Posterior vena cava (tissue), 2 donors: ENCODE results near the gene GNB4. TPM values are rescaled to one million over a fixed set of nuclear protein-coding genes. Genes with fewer than 3 reads are reported as not detected.

Experiments
- DNase-seq: peaks from one replicate; pipeline ENCODE4 v3.0.0-alpha.2; 2020; ENCODE audit warnings: low spot score
- intact Hi-C, 2 donors: fragments of 100-400 bp; cut with DNase I; formaldehyde crosslinking; loops; one replicate each; pipeline versions ENCODE4 v1.14.1 to v1.14.2; 2022 to 2023
- total RNA-seq, 2 donors: library from RNA; stranded (reverse); fragmentation: NEBNext Ultra II Directional; extraction: Animal tissue kit (Norgen Biotek cat#: 25700); gene quantifications; one replicate each; pipeline ENCODE4 v1.2.1, GENCODE V29; 2021
- donor health status: DM: yes; HTN: yes; CAD: no.
- donor health status: DM: yes; HTN: yes; CAD: no.

The GNB4 gene
- total RNA-seq, 2 donors from 2014 or later, result 59.0 to 66.6 TPM

GRCh38 chr3:179391906-179392305 is 59.4 kb downstream of the GNB4 start:
- DNase-seq, result no peak
- intact Hi-C loops, result loop anchor here in 1 of 2 donors (10.0 kb wide), 1 partner anchor 1193 kb away; no protein-coding TSS in a partner anchor

- intact Hi-C loops, result no loop called here
- no peak for DNase-seq
These were observed 74.8 kb downstream of the GNB4 start for GRCh38 chr3:179376474-179376873.

- no peak for DNase-seq
- intact Hi-C loops, result no loop called here
These were observed 75.9 kb downstream of the GNB4 start for GRCh38 chr3:179375091-179375999.

GRCh38 chr3:179373938-179374337 is 77.3 kb downstream of the GNB4 start:
- DNase-seq, result no peak
- intact Hi-C loops, result no loop called here

GRCh38 chr3:179369621-179370020 is 81.6 kb downstream of the GNB4 start:
- intact Hi-C loops, result no loop called here
- no peak for DNase-seq

GRCh38 chr3:179363332-179363731 is 87.9 kb downstream of the GNB4 start:
- intact Hi-C loops, result no loop called here

GRCh38 chr3:179355996-179356395 is 95.3 kb downstream of the GNB4 start:
- intact Hi-C loops, result no loop called here
- DNase-seq, result no peak

More at GRCh38 chr3:179363332-179363731, 87.9 kb downstream of the GNB4 start:
- DNase-seq, result no peak

GRCh38 chr3:179348325-179349013 is 102.8 kb downstream of the GNB4 start:
- intact Hi-C loops, result no loop called here
- no peak for DNase-seq

- peak; percentile 99 for DNase-seq
- intact Hi-C loops, result no loop called here
These were observed 103.7 kb downstream of the GNB4 start, which contains the start of gene MFN1 for GRCh38 chr3:179347345-179348194. TSS of gene MFN1 (plus strand) at chr3:179347709. CDS start at chr3:179348852, 1,143 bp downstream.

Other genes with a start within 250 kb of the GNB4 start
- gene KCNMB3, start 200.4 kb downstream of the GNB4 start, total RNA-seq, result 1 to 10 TPM; 2.7 to 3.1 TPM
- gene ZNF639, start 128.4 kb downstream of the GNB4 start, total RNA-seq, result 10 to 100 TPM; 31.6 to 40.9 TPM
- gene MFN1, start 103.8 kb downstream of the GNB4 start, total RNA-seq, result 10 to 100 TPM; 45.1 to 51.2 TPM
- gene ACTL6A, start 111.5 kb upstream of the GNB4 start, total RNA-seq, result 10 to 100 TPM; 27.0 to 28.9 TPM
- 10 to 100 TPM; 29.0 to 33.7 TPM for gene MRPL47, start 153.2 kb upstream of the GNB4 start, total RNA-seq
- gene NDUFB5, start 153.3 kb upstream of the GNB4 start, total RNA-seq, result 10 to 100 TPM; 54.6 to 82.9 TPM
- 10 to 100 TPM; 12.1 to 13.6 TPM for gene USP13, start 201.6 kb upstream of the GNB4 start, total RNA-seq